Caco-2 (cell line): ENCODE measurements around the gene CPLX3. TPM values are rescaled to one million over a fixed set of nuclear protein-coding genes. Genes with fewer than 3 reads are reported as not detected.
A peak's percentile ranks its signal among the peaks of the same experiment; 100 is the strongest.

ENCODE experiments used
- BruUV-seq: library from RNA; stranded (reverse); fragments of 400-500 nt; replicated peaks from 2 replicates; lab custom pipeline; 2021; lab: Mats Ljungman, UMichigan
- CTCF ChIA-PET: fragments of 300-600 bp; sonication (Branson Sonifier 250); formaldehyde crosslinking; loops from one replicate; lab custom pipeline; 2022; ENCODE audit warnings: antibody characterized with exemption; lab: Charles Lee
- POLR2A ChIA-PET: fragments of 300-600 bp; sonication (Branson Sonifier 250); formaldehyde crosslinking; loops from one replicate; lab custom pipeline; 2022; ENCODE audit warnings: antibody characterized with exemption; lab: Charles Lee
- DNase-seq, 2 experiments: peaks; one replicate each; pipeline versions ENCODE4 v3.0.0 to v3.0.0-alpha.2; 2020 to 2022
- H3K27me3 ChIP-seq: replicated peaks from 2 replicates; pipeline ENCODE4 v1.6.0; 2011; ENCODE audit warnings: low read length; ENCODE audit not compliant: control insufficient read depth, insufficient read depth
- H3K36me3 ChIP-seq: 2 replicates; pipeline ENCODE4 v1.5.1; 2011; ENCODE audit warnings: low read length; ENCODE audit not compliant: control insufficient read depth, insufficient read depth
- H3K4me1 ChIP-seq: fragments of 250-450 bp; sonication (Bioruptor Pico); 2 replicates; pipeline ENCODE4 v1.5.1; 2020; ENCODE audit warnings: mild to moderate bottlenecking
- H3K4me3 ChIP-seq: 2 replicates; pipeline ENCODE4 v1.5.1; 2011; ENCODE audit warnings: low read depth, mild to moderate bottlenecking, control low read depth, low read length
- H3K9me3 ChIP-seq: fragments of 250-450 bp; sonication (Bioruptor Pico); 2 replicates; pipeline ENCODE4 v1.5.1; 2020; ENCODE audit warnings: mild to moderate bottlenecking, moderate library complexity
- H3K27ac Mint-ChIP-seq: one replicate; pipeline ENCODE4 v1.8.0; 2022; ENCODE audit warnings: mixed read lengths; ENCODE audit not compliant: unreplicated experiment
- H3K27me3 Mint-ChIP-seq: one replicate; pipeline ENCODE4 v1.8.0; 2022; ENCODE audit warnings: mixed read lengths; ENCODE audit not compliant: insufficient read depth, unreplicated experiment
- H3K36me3 Mint-ChIP-seq: one replicate; pipeline ENCODE4 v1.8.0; 2022; ENCODE audit warnings: mild to moderate bottlenecking, mixed read lengths; ENCODE audit not compliant: insufficient read depth, unreplicated experiment
- H3K4me1 Mint-ChIP-seq: one replicate; pipeline ENCODE4 v1.8.0; 2022; ENCODE audit warnings: low read depth, mixed read lengths; ENCODE audit not compliant: unreplicated experiment
- H3K4me3 Mint-ChIP-seq: one replicate; pipeline ENCODE4 v1.8.0; 2022; ENCODE audit warnings: mild to moderate bottlenecking, moderate library complexity, mixed read lengths; ENCODE audit not compliant: unreplicated experiment
- H3K9me3 Mint-ChIP-seq: one replicate; pipeline ENCODE4 v1.8.0; 2022; ENCODE audit warnings: mixed read lengths; ENCODE audit not compliant: unreplicated experiment
- CTCF ChIP-seq, 2 experiments: fragments of 200-600 bp in 1 of 2; IDR thresholded peaks; 1 replicate in 1 of 2; 2 replicates in 1 of 2; pipeline versions ENCODE4 v1.5.1 to v1.8.0; 2011 to 2022; ENCODE audit warnings: antibody characterized with exemption in 1 of 2, control low read depth in 1 of 2, inconsistent platforms in 1 of 2, low read depth in 1 of 2, low read length in 1 of 2, mild to moderate bottlenecking in 1 of 2, moderate library complexity in 1 of 2; ENCODE audit not compliant: insufficient read depth in 1 of 2, severe bottlenecking in 1 of 2, unreplicated experiment in 1 of 2
- intact Hi-C: fragments of 100-400 bp; cut with micrococcal nuclease; formaldehyde crosslinking; loops from one replicate; pipeline ENCODE4 v1.10.0; 2022; ENCODE audit not compliant: unreplicated experiment
- total RNA-seq: library from RNA; stranded (reverse); gene quantifications from 2 replicates; pipeline ENCODE4 v1.2.3, GENCODE V29; 2022

The CPLX3 gene
- total RNA-seq, 1 experiment from 2014 or later: not detected

GRCh38 chr15:74799856-74800558 lies 26.4 kb upstream of the CPLX3 start:
- Mint-ChIP-seq H3K4me3 (no peak overlapping the region), H3K36me3 (peaks cover 32% of the 10 kb centered on the region), H3K4me1 (no peaks in the 10 kb centered on the region), H3K27ac (no peak overlapping the region), H3K9me3 (no peaks in the 10 kb centered on the region), H3K27me3 (no peaks in the 10 kb centered on the region)
- Histone ChIP-seq H3K36me3 (peaks cover 6% of the 10 kb centered on the region), H3K27me3 (no peaks in the 10 kb centered on the region), H3K9me3 (no peaks in the 10 kb centered on the region), H3K4me3 (no peak overlapping the region), H3K4me1 (no peaks in the 10 kb centered on the region)
- ChIA-PET CTCF (interaction anchor here (0.7 to 2.8 kb wide), 6 partner anchors 12 to 160 kb away, joined by 3 to 12 read pairs (median 6); partner anchors contain the start of gene LMAN1L), POLR2A (no interaction called here)
- BruUV-seq: no TSS peak
- intact Hi-C loops: loop anchor here (1.0 to 2.0 kb wide), 2 partner anchors 17 to 29 kb away; partner anchors contain the start of gene CSK
- peak; percentile 61 to 83 for DNase-seq
- peak; percentile 95 to 98 for TF ChIP-seq CTCF (IDR thresholded peaks at IDR 0.05; ENCODE audit: insufficient read depth in 1 of 2, low read depth in 1 of 2, low read length in 1 of 2, severe bottlenecking in 1 of 2, unreplicated experiment in 1 of 2)

- DNase-seq: peak in 1 of 2 experiments; percentile 36
- ChIA-PET POLR2A (no interaction called here), CTCF (interaction anchor here (0.7 to 2.8 kb wide), 5 partner anchors 12 to 159 kb away, joined by 3 to 12 read pairs (median 7); partner anchors contain the start of gene LMAN1L)
- Histone ChIP-seq H3K4me1 (no peaks in the 10 kb centered on the region), H3K36me3 (peaks cover 6% of the 10 kb centered on the region), H3K9me3 (no peaks in the 10 kb centered on the region), H3K4me3 (no peak overlapping the region), H3K27me3 (no peaks in the 10 kb centered on the region)
- Mint-ChIP-seq H3K27ac (no peak overlapping the region), H3K4me3 (no peak overlapping the region), H3K36me3 (peaks cover 32% of the 10 kb centered on the region), H3K9me3 (no peaks in the 10 kb centered on the region), H3K27me3 (no peaks in the 10 kb centered on the region), H3K4me1 (no peaks in the 10 kb centered on the region)
- no TSS peak for BruUV-seq
- no peak for TF ChIP-seq CTCF (IDR thresholded peaks at IDR 0.05; ENCODE audit: insufficient read depth in 1 of 2, low read depth in 1 of 2, low read length in 1 of 2, severe bottlenecking in 1 of 2, unreplicated experiment in 1 of 2)
- intact Hi-C loops: loop anchor here (1.0 to 2.0 kb wide), 2 partner anchors 18 to 29 kb away; partner anchors contain the start of gene CSK
These were observed 25.8 kb upstream of the CPLX3 start for GRCh38 chr15:74800559-74801094.

- DNase-seq: peak in 1 of 2 experiments; percentile 22
- BruUV-seq: no TSS peak
- Histone ChIP-seq H3K4me1 (no peaks in the 10 kb centered on the region), H3K27me3 (no peaks in the 10 kb centered on the region), H3K36me3 (peaks cover 6% of the 10 kb centered on the region), H3K4me3 (no peak overlapping the region), H3K9me3 (no peaks in the 10 kb centered on the region)
- no peak for TF ChIP-seq CTCF (IDR thresholded peaks at IDR 0.05; ENCODE audit: insufficient read depth in 1 of 2, low read depth in 1 of 2, low read length in 1 of 2, severe bottlenecking in 1 of 2, unreplicated experiment in 1 of 2)
- H3K27ac Mint-ChIP-seq: no peak overlapping the region
- no peaks in the 10 kb centered on the region for H3K4me1 Mint-ChIP-seq
- H3K9me3 Mint-ChIP-seq: no peaks in the 10 kb centered on the region
- ChIA-PET CTCF (interaction anchor here (2.8 kb wide), 1 partner anchor 31 kb away, joined by 12 read pairs; no protein-coding TSS in a partner anchor), POLR2A (no interaction called here)
- H3K4me3 Mint-ChIP-seq: no peak overlapping the region
- H3K36me3 Mint-ChIP-seq: peaks cover 32% of the 10 kb centered on the region
- H3K27me3 Mint-ChIP-seq: no peaks in the 10 kb centered on the region
- intact Hi-C loops: loop anchor here (2.0 kb wide), 1 partner anchor 19 kb away; the partner anchor contains the start of gene CSK
These were observed 25.0 kb upstream of the CPLX3 start for GRCh38 chr15:74801311-74801997.
